Heart left ventricle (tissue), 13 donors: ENCODE results near the gene MAT1A.

Experiments used
- CTCF ChIP-seq, 12 donors: fragments of 200-600 bp; sonication (generic) in 4 of 12; IDR thresholded peaks; one replicate each; pipeline versions ENCODE4 v1.5.0 to v1.8.0; 2018 to 2022; ENCODE audit warnings: antibody characterized with exemption in 12 of 12, mild to moderate bottlenecking in 5 of 12
- POLR2A ChIP-seq, 2 donors: fragments of 450-650 bp; IDR thresholded peaks; one replicate each; pipeline ENCODE4 v1.6.1; 2017; ENCODE audit warnings: antibody characterized with exemption in 2 of 2, mild to moderate bottlenecking in 2 of 2, moderate library complexity in 2 of 2
- donor health status: ischemic (EF 13 %, LVEDD 7.1; RV severe dilation, severe dysfunction).
- donor health status: DM: no; HTN: yes; CAD: no.
- donor health status: DM: no; HTN: no; CAD: no.
- donor health status: ischemic (EF 25% LVEDD 6.9; RV normal size, moderate dysfunction).
- donor health status: ischemic (EF 25% LVEDD 5.7; RV mildly dilated, moderate dysfunction).
- donor health status: ischemic (EF 35%, LVEDD 5.7; RV mildly dilated, moderate dysfunction).
- donor health status: nonischemic (EF 11% LVEDD 7.7; RV severe dilation, severe dysfunction).
- donor health status: DM: yes; HTN: yes; CAD: no.
- donor health status: PGD.
- donor health status: ischemic (EF 29% LVEDD 5.4; RV normal size, mild dysfunction).
- donor health status: nonischemic (EF 23%, LVEDD 6.1; RV moderate dilation, normal function).

- TF ChIP-seq POLR2A (IDR thresholded peaks at IDR 0.05) = no peak
- no peak for TF ChIP-seq CTCF (IDR thresholded peaks at IDR 0.05)
Observed at GRCh38 chr10:80289451-80290287, at the start of gene MAT1A.
